NOMO-1 treated with dmso at 0.1 percent for 144 hours (cell line): ENCODE results near the gene RPL13.
A peak's percentile ranks its signal among the peaks of the same experiment; 100 is the strongest.

ENCODE experiments used
- DNase-seq: peaks from one replicate; lab custom pipeline; 2025; ENCODE audit not compliant: unreplicated experiment; lab: John Stamatoyannopoulos, UW

The RPL13 gene

DNA sequence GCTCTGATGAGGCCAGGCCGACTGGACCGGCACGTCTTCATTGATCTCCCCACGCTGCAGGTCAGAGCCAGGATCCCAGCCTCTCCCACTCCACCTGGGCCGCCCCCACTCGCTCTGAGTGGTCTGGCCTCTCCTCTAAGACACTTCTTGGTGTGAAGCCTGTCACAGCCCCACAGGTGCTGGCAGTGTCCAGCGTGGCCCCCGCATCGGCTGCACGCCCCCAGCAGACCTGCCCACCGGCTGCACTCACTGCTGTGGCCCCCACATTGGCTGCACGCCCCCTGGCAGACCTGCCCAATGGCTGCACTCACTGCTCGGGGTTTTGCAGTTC lies 15.8 kb upstream of the RPL13 start:
- no peak for DNase-seq

DNA sequence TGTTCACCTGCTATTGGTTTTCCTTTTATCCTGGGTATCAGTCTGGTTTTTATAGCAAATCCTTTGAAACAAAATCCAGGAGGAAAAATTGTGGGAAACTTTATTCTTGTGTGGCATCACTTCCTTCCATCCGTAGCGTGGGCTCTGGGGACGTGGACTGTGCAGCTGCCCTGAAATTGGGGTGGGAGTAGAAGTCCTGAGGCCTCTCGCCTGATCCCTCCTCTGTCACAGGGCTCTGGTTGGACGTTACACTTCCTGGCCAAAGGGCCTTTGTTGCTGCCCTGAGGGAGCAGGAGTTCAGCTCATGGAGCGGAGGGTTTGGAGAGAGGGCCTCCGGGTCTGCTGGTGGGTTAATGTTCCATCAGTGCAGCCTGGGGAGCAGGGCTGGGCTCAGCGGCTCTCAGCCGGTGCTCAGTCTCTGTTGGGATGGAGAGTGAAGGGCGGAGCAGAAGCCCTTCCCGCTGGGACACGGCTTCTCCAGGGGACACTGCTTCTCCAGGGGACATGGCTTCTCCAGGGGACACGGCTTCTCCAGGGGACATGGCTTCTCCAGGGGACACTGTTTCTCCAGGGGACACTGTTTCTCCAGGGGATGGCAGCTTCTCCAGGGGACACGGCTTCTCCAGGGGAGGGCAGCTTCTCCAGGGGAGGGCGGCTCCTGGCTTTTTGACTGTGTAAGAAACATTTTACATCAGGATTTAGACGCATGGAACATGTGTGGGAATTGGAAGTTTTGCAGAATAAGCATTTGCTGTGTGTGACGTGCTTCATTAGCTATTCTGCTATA lies 15.2 kb upstream of the RPL13 start:
- no peak for DNase-seq

DNA sequence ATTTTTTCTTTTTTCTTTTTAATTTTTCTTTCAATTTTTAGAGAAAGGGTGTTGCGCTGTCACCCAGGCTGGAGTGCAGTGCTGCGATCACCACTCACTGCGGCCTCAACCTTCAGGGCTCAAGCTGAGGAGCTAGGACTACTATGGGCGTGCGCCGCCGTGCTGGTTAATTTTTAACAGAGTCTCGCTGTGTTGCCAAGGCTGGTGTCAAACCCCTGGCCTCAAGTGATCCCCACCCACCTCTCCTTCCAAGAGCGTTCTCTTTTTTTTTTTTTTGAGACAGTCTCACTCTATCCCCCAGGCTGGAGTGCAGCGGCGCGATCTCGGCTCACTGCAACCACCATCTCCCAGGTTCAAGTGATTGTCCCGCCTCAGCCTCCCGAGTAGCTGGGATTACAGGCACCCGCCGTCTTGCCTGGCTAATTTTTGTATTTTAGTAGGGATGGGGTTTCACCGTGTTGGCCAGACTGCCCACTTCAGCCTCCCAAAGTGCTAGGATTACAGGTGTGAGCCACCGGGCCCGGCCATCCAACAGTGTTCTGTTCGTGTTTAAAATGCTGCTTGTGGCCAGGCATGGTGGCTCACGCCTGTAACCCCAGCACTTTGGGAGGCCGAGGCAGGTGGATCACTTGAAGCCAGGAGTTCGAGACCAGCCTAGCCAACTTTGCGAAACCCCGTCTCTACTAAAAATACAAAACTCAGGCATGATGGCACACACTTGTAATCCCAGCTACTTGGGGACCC lies 14.5 kb upstream of the RPL13 start:
- no peak for DNase-seq

DNA sequence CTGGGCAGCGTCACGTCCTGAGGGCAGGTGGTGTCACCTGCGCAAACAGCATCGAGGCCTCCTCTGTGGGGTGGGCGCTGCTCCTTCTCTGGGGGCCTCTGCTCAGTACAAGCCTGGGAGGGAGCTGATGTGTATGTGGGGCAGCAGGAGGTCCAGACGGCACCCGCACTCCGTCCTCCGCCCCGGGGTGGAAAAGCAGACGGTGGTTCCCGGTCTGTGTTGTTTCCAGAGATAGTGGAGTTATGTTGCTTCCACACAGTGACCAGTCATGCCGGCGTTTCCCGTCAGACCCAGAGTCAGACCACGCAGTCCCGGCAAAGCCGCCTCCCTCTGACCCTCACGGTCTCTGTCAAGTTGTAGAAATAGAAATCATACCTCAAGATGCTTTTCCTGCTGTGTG lies 13.7 kb upstream of the RPL13 start:
- no peak for DNase-seq

DNA sequence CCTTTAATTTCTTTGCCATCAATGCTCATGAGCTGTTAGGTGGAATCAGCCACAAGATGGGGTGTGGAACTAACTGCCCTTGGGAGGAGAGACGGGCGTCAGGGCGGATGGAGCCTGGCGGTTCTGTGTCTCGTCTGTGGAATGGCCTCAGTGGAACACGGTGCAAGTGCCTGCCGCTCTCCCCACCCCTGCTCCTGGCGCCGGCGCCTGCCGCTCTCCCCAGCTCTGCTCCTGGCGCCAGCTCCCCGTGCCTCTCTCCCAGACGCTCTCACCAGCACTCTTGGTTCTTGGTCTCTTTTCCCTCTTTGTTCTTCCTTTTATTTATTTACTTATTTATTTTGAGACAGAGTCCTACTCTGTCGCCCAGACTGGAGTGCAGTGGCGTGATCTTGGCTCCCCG lies 13.2 kb upstream of the RPL13 start:
- no peak for DNase-seq

DNA sequence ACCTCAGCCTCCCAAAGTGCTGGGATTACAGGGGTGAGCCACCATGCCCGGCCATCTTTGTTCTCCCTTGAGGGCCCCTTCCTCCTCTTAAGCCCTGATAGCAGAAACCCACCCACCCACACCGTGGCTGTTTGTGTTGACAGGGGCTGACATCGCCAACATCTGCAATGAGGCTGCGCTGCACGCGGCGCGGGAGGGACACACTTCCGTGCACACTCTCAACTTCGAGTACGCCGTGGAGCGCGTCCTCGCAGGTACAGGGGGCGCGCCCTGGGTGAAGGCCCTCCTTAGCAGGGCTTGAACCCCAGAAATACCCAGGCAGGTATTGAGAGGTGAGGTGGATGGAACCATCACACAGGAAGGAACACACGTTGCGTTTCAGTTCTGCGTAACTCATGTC lies 12.6 kb upstream of the RPL13 start:
- DNase-seq = no peak

DNA sequence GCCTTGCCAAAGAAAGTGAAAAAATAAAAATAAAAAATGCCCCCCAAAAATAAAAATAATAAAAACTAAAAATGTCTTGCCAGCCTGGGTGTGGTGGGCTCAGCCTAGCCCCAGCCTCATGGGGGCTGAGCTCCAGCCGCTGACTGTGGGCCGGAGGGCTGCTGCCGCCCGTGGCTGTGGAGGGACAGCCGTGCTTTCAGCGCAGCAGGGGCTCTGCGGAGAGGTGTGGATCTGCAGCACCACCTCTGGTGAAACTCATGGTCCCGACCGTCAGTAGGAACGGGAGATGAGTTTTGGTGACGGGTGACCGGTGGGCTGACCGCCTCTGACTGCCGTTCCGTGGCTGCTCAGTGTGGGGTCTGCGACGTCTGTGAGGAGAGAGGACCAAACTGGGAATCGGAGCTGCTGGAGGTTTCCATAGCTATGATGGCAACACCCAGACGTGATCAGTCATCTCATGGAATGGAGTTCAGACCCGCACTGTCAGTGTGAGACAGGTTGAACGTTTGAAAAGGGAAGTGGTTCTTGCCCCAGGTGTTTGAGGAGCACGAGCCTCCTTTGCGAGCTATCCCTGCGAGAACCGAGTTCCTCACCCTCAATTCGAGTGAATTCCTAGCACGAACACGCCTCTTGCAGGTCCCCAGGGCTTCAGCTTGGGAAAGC lies 12.0 kb upstream of the RPL13 start:
- no peak for DNase-seq

DNA sequence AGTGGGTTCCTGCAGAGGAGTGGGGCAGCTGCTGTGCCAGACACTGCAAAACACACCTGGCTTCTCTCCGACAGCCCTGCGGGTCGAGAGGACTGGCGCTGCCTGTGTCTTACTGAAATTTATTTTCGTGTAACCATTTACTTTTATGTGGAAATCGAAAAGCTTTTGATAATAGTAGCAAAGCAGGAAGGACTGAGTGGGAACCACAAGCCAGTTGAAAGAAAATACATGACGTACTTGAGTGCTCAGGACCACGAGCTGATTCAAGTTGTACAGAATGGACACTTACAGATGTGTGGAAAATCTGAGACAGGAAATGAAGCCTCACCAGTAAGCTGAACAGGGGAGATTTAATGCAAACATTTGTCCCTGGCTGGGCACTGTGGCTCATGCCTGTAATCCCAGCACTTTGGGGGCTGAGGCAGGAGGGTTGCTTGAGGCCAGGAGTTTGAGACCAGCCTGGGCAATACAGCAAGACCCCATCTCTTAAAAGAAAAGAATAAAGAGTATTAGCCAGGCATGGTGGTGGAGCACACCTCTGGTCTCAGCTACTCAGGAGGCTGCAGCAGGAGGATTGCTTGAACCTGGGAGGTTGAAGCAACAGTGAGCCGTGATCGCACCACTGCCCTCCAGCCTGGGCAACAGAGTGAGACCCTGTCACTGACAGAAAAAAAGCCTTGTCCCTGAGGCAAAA lies 11.3 kb upstream of the RPL13 start:
- DNase-seq = no peak

DNA sequence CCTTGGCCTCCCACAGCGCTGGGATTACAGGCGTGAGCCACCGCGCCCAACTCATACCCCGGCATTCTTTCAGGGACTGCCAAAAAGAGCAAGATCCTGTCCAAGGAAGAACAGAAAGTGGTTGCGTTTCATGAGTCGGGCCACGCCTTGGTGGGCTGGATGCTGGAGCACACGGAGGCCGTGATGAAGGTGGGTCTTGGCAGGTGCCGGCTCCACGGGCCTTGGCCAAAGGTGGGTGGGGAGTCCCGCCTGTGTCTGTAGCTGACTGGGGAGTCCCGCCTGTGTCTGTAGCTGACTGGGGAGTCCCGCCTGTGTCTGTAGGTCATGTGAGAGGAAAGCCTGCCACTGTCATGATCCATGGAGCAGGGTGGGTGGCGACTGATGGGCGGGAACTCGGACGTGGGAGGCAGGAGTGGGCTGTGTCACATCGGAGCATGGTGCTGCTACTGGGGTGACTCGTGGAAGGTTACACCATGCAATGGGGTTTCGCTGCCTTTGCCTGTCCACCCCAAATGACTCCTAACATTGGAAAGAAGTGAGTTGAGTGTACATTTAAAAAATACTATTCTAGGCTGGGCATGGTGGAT lies 10.0 kb upstream of the RPL13 start:
- DNase-seq = no peak

DNA sequence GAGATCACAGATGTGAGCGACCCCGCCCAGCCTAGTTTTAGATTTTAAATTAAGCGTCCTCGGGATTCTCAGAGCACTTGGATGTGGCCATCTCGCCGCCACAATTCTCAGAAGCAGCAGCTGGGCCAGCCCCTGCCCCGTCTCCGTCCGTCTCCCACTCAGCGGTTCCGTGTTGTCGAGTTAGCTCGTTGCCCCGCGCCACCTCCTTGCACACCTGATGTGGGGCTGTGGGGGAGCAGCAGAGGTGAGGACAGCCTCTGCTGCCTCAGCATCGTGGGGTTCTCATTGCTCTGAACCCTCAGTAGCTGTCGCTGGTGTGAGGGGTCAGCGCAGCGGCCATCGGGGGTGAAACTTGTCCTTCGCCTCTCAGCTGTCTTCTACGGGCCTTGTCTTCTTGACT lies 8.2 kb upstream of the RPL13 start:
- DNase-seq = no peak

DNA sequence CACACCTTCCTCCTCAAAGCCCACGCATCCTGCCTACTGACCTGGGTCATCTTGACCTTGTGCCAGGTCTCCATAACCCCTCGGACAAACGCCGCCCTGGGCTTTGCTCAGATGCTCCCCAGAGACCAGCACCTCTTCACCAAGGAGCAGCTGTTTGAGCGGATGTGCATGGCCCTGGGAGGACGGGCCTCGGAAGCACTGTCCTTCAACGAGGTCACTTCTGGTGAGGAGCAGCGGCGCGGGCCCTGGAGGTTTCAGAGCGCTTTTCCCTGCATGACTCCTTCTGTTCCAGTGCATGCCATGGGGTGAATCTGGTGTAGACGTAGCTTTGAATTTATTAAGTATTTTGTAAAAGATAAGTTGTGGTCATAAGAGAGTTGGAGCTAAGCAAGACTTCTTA lies 7.6 kb upstream of the RPL13 start:
- no peak for DNase-seq

DNA sequence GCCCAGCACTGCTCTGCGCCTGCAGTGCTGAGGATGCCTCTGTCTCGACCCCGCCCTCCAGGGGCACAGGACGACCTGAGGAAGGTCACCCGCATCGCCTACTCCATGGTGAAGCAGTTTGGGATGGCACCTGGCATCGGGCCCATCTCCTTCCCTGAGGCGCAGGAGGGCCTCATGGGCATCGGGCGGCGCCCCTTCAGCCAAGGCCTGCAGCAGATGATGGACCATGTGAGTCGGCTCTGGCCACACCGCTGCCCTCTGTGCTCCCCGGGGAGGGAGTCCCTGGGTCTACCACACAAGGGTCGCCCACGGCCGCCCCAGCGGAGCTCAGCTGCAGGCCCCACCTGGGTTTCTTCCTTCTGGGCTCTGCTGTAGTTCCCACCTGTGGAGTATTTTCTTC lies 6.7 kb upstream of the RPL13 start:
- DNase-seq = no peak

DNA sequence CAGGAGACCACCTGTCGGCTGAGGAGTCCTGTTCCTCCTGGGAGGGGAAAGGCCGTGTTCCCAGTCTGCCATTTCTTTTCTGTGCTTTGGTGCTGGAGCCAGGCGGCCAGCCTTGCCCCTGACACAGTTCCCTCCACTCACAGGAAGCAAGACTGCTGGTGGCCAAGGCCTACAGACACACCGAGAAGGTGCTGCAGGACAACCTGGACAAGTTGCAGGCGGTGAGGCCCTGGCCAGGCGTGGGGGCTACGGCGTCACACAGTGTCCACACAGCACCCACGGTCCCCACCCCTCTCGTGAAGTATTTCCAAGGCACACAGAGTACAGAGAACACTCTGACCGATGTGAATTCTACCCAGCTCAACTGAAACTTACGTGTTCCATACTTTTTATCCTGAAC lies 6.1 kb upstream of the RPL13 start:
- no peak for DNase-seq

DNA sequence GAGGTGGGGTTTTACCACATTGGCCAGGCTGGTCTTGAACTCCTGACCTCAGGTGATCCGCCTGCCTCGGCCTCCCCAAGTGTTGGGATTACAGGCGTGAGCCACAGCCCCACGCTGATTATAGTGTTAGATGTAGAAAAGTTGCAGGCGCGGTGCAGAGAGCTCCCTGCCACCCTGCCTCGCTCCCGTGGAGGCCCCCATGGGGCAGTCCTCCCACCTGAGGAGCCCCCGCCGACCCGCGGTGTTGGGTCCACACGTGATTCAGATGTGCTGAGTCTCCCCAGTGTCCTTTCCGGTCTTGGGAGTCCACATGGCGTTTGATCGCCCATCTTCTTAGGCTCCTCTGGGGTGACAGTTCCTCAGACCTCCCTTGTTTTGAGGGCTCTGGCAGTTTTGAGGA lies 5.2 kb upstream of the RPL13 start:
- DNase-seq = no peak

DNA sequence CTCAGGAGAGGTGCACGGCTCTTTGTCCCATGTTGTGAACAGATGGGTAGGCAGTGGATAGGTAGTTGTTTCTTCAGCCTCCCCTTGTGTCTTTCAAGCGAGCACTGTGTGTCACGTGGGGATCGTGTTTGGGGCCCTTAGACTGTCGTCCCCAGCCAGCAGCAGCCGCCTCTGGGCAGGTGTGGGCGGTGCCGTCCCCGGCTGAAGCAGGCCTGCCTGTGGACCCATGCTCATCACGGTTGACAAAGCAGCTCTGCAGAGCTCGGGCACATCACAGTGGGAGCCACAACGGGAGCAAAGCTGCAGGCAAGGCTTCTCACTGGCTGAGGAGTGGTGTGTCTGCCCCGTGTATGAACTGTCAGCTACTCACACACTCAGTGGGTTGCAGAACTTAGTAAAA lies 4.7 kb upstream of the RPL13 start:
- DNase-seq = no peak

DNA sequence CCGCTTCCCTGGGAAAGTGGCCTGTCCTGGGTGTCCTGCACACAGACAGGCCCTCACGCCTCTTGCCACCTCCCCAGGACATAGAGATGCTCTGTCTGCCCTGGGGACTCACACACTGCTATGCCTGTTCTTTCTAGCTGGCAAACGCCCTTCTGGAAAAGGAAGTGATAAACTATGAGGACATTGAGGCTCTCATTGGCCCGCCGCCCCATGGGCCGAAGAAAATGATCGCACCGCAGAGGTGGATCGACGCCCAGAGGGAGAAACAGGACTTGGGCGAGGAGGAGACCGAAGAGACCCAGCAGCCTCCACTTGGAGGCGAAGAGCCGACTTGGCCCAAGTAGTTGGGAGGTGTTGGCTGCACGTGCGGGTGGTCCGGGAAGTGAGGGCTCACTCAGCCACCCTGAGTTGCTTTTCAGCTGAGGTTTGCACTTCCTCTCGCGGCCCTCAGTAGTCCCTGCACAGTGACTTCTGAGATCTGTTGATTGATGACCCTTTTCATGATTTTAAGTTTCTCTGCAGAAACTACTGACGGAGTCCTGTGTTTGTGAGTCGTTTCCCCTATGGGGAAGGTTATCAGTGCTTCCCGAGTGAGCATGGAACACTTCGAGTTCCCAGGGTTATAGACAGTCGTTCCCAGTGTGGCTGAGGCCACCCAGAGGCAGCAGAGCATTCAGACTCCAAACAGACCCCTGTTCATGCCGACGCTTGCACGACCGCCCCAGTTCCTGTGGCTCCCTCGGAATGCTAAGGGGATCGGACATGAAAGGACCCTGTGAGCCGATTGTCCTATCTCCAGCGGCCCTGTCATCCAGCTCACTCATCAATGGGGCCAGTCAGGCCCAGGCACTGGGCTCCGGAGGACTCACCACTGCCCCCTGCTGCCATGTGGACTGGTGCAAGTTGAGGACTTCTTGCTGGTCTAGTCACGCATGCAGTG lies 3.5 kb upstream of the RPL13 start:
- peak; percentile 27 for DNase-seq

DNA sequence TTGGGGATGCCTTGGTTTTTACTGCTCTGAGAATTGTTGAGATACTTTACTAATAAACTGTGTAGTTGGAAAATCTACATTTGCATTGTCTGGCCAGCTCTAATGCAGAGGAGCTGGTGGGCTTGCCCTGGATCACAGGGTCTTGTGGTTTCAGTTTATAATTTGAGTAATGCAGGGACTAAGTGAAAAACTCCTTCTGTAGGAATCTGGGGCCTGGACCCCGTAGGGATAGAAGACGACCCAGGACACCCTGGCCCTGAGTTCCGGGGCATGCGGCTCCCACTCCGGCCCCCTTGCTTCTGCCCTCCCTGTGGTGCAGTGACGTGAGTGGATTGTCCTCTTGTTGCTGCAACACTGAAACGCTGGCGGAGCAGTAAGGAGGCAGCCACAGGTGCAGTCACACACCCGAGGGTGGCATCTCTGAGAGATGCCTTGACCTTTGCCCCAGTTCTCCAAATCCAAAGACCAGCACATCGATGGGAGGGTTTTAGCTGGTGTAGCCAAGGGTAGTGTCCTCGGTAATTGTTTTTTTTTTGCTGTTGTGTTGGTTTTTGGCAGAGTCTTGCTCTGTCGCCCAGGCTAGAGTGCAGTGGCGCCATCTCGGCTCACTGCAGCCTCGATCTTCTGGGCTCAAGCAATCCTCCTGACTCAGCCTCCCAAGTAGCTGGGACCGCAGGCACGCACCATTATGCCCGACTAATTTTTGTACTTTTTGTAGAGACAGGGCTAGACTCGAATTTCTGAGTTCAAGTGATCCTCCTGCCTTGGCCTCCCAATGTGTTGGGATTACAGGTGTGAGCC lies 2.6 kb upstream of the RPL13 start:
- no peak for DNase-seq

DNA sequence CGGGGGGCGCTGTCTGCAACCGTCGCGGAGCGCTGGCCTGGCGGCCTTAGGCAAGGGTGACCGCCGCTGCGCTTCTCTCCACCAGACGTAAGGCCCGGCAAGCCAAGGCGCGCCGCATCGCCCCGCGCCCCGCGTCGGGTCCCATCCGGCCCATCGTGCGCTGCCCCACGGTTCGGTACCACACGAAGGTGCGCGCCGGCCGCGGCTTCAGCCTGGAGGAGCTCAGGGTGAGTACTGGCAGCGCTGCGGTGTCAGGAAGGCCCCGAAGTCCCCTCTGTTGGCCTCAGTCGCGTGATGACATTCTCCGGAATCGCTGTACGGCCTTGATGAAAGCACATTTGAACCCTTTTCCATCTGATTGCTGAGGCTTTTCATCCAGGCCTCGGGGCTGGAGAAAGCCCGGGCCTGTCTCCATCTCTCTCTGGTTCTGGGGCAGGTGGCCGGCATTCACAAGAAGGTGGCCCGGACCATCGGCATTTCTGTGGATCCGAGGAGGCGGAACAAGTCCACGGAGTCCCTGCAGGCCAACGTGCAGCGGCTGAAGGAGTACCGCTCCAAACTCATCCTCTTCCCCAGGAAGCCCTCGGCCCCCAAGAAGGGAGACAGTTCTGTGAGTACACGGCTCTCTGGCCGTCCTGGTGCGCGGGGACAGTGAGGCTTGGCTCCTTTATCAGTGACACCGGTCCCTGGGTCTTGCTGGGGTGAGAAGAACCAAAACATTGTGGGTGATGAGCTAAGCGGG lies 831 bp downstream of the RPL13 start:
- no peak for DNase-seq
